Measurements from ENCODE around the gene GAS5. TPM values are rescaled to one million over a fixed set of nuclear protein-coding genes. Genes with fewer than 3 reads are reported as not detected.

GAS5 gene
- total and polyA plus RNA-seq, 4 donors, result 28.6 to 84.8 (median 58.5) TPM

- Histone ChIP-seq H3K27me3 (ENCODE audit: control insufficient read depth in 4 of 4, insufficient read depth in 4 of 4, low read length in 3 of 4) (no peaks in the 10 kb centered on the region), H3K9ac (ENCODE audit: low read depth in 1 of 2, low read length in 2 of 2) (no peak overlapping the region), H3K36me3 (ENCODE audit: control insufficient read depth in 4 of 4, insufficient read depth in 3 of 4, low read depth in 1 of 4, low read length in 3 of 4) (peaks cover 2 to 10% (median 6%) of the 10 kb centered on the region in 4 donors), H3K4me3 (ENCODE audit: low read depth in 1 of 3, low read length in 3 of 3) (no peak overlapping the region), H3K27ac (ENCODE audit: low read depth in 1 of 2, low read length in 2 of 2) (no peak overlapping the region), H3K4me1 (ENCODE audit: control insufficient read depth in 4 of 4, insufficient read depth in 4 of 4, low read length in 3 of 4) (no peaks in the 10 kb centered on the region), H3K9me3 (ENCODE audit: control insufficient read depth in 4 of 4, low read length in 3 of 4) (no peaks in the 10 kb centered on the region)
- no peak for DNase-seq (ENCODE audit: low spot score)
- TF ChIP-seq RXRA (IDR thresholded peaks at IDR 0.05) (no peak), FOXA1 (IDR thresholded peaks at IDR 0.05) (no peak)
- TF ChIP-seq, protein P1, sequence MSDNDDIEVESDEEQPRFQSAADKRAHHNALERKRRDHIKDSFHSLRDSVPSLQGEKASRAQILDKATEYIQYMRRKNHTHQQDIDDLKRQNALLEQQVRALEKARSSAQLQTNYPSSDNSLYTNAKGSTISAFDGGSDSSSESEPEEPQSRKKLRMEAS (IDR thresholded peaks at IDR 0.05), result no peak
- WGBS, result 96% methylated on average over 2 of the region's 2 CpGs
Observed at GRCh38 chr1:173856903-173857302, 10.9 kb downstream of the GAS5 start.

- DNase-seq (ENCODE audit: low spot score), result no peak
- no peak overlapping the region for H3K4me3 ChIP-seq (ENCODE audit: low read depth in 1 of 3, low read length in 3 of 3)
- 88% methylated on average over 1 of the region's 1 CpG for WGBS
- no peak overlapping the region for H3K9ac ChIP-seq (ENCODE audit: low read depth in 1 of 2, low read length in 2 of 2)
- H3K36me3 ChIP-seq (ENCODE audit: control insufficient read depth in 4 of 4, insufficient read depth in 3 of 4, low read depth in 1 of 4, low read length in 3 of 4), result peaks cover 2 to 10% (median 6%) of the 10 kb centered on the region in 4 donors
- H3K27ac ChIP-seq (ENCODE audit: low read depth in 1 of 2, low read length in 2 of 2), result no peak overlapping the region
- no peaks in the 10 kb centered on the region for H3K27me3 ChIP-seq (ENCODE audit: control insufficient read depth in 4 of 4, insufficient read depth in 4 of 4, low read length in 3 of 4)
- H3K9me3 ChIP-seq (ENCODE audit: control insufficient read depth in 4 of 4, low read length in 3 of 4), result no peaks in the 10 kb centered on the region
- TF ChIP-seq FOXA2 (IDR thresholded peaks at IDR 0.05) (no peak), JUND (IDR thresholded peaks at IDR 0.05) (no peak), YY1 (IDR thresholded peaks at IDR 0.05) (no peak), EGR1 (IDR thresholded peaks at IDR 0.05; ENCODE audit: low read depth in 2 of 2) (no peak), RAD21 (IDR thresholded peaks at IDR 0.05) (no peak), HNF4G (IDR thresholded peaks at IDR 0.05) (no peak), SP1 (IDR thresholded peaks at IDR 0.05) (no peak), RXRA (IDR thresholded peaks at IDR 0.05) (no peak), FOXA1 (IDR thresholded peaks at IDR 0.05) (no peak), NR2F2 (IDR thresholded peaks at IDR 0.05) (no peak)
- TF ChIP-seq, protein P1 (IDR thresholded peaks at IDR 0.05), result no peak
- no peaks in the 10 kb centered on the region for H3K4me1 ChIP-seq (ENCODE audit: control insufficient read depth in 4 of 4, insufficient read depth in 4 of 4, low read length in 3 of 4)
Observed at GRCh38 chr1:173856014-173856413, 11.8 kb downstream of the GAS5 start.

DNA sequence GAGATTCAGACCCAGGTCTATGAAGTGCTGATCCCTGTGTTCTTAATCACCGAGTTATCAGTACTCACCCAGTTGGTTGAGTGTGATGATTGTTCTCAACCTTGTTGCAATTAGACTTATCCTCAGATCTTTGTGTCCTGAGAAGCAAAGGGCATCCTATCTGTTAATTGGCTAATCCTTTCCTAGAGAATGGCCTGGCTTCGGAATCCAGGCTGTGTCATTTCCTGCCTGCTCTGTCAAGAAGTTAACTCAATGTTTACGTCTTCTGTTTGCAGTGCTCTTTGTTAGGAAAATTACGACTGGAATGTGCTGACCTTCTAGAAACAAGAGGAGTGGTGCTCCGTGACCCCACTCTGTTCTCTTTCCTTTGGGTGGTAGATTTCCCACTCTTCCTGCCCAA is 14.7 kb downstream of the GAS5 start:
- DNase-seq (ENCODE audit: low spot score), result no peak
- no peaks in the 10 kb centered on the region for H3K9me3 ChIP-seq (ENCODE audit: control insufficient read depth in 4 of 4, low read length in 3 of 4)
- no peak overlapping the region for H3K9ac ChIP-seq (ENCODE audit: low read depth in 1 of 2, low read length in 2 of 2)
- 75% methylated on average over 5 of the region's 5 CpGs for WGBS
- H3K4me1 ChIP-seq (ENCODE audit: control insufficient read depth in 4 of 4, insufficient read depth in 4 of 4, low read length in 3 of 4), result no peaks in the 10 kb centered on the region
- H3K4me3 ChIP-seq (ENCODE audit: low read depth in 1 of 3, low read length in 3 of 3), result no peak overlapping the region
- no peaks in the 10 kb centered on the region for H3K27me3 ChIP-seq (ENCODE audit: control insufficient read depth in 4 of 4, insufficient read depth in 4 of 4, low read length in 3 of 4)
- H3K36me3 ChIP-seq (ENCODE audit: control insufficient read depth in 4 of 4, insufficient read depth in 3 of 4, low read depth in 1 of 4, low read length in 3 of 4), result peaks cover 0 to 8% (median 4%) of the 10 kb centered on the region in 4 donors
- TF ChIP-seq SP1 (IDR thresholded peaks at IDR 0.05) (peak; percentile 31), RAD21 (IDR thresholded peaks at IDR 0.05) (no peak), NR2F2 (IDR thresholded peaks at IDR 0.05) (peak; percentile 56)
- peak overlapping the region in 1 of 2 donors; percentile 17 for H3K27ac ChIP-seq (ENCODE audit: low read depth in 1 of 2, low read length in 2 of 2)

DNA sequence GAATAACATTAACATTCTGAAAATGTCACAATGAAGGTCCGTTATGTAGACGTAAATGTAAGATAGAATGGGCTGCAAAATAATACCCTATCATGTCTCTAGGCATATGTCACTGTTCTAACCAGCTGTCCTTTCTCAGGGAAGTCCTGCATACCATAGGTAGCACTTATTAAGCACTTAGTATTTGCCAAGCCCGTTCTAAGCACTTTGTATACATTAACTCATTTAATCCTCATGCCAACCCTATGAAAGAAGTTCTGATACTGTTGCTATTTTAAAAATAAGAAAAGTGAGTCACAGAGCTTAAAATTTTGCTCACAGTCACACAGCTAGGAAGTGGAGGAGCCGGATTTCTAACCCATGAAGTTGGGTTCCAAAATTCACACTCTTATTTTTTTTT is 15.7 kb downstream of the GAS5 start:
- Histone ChIP-seq H3K9me3 (ENCODE audit: control insufficient read depth in 4 of 4, low read length in 3 of 4) (no peaks in the 10 kb centered on the region), H3K9ac (ENCODE audit: low read depth in 1 of 2, low read length in 2 of 2) (no peak overlapping the region), H3K4me1 (ENCODE audit: control insufficient read depth in 4 of 4, insufficient read depth in 4 of 4, low read length in 3 of 4) (no peaks in the 10 kb centered on the region), H3K27ac (ENCODE audit: low read depth in 1 of 2, low read length in 2 of 2) (no peak overlapping the region), H3K27me3 (ENCODE audit: control insufficient read depth in 4 of 4, insufficient read depth in 4 of 4, low read length in 3 of 4) (no peaks in the 10 kb centered on the region), H3K4me3 (ENCODE audit: low read depth in 1 of 3, low read length in 3 of 3) (no peak overlapping the region), H3K36me3 (ENCODE audit: control insufficient read depth in 4 of 4, insufficient read depth in 3 of 4, low read depth in 1 of 4, low read length in 3 of 4) (peaks cover 0 to 5% (median 2%) of the 10 kb centered on the region in 4 donors)
- no peak for DNase-seq (ENCODE audit: low spot score)
- TF ChIP-seq RAD21 (IDR thresholded peaks at IDR 0.05) (no peak), EGR1 (IDR thresholded peaks at IDR 0.05; ENCODE audit: low read depth in 2 of 2) (no peak)
- 92% methylated on average over 4 of the region's 4 CpGs for WGBS

Data from liver (tissue), 9 donors.